DND-41 (cell line): Measurements from ENCODE around the gene MARCKSL1.

ENCODE experiments used
- ATAC-seq: fragments of 200-7000 bp; cut with Tn5 transposase; 3 replicates; pipeline ENCODE4 v1.9.1; 2021; ENCODE audit warnings: low read depth; ENCODE audit not compliant: insufficient read depth
- DNase-seq: peaks from one replicate; pipeline ENCODE4 v3.0.0-alpha.2; 2020
- H2AFZ ChIP-seq: 2 replicates; pipeline ENCODE4 v1.6.0; 2012; ENCODE audit warnings: low read depth, low read length
- H3K27ac ChIP-seq: 2 replicates; pipeline ENCODE4 v1.5.1; 2012; ENCODE audit warnings: low read length, inconsistent platforms
- H3K27me3 ChIP-seq: fragments of 200-600 bp; sonication (generic); 2 replicates; pipeline ENCODE4 v1.6.0; 2012; ENCODE audit warnings: low read length, mild to moderate bottlenecking, inconsistent platforms; ENCODE audit not compliant: insufficient read depth, poor library complexity
- H3K36me3 ChIP-seq: 2 replicates; pipeline ENCODE4 v1.5.1; 2012; ENCODE audit warnings: low read length, inconsistent platforms; ENCODE audit not compliant: insufficient read depth
- H3K4me1 ChIP-seq: 2 replicates; pipeline ENCODE4 v1.5.1; 2012; ENCODE audit warnings: mild to moderate bottlenecking, low read length; ENCODE audit not compliant: insufficient read depth
- H3K4me2 ChIP-seq: 2 replicates; pipeline ENCODE4 v1.6.0; 2012; ENCODE audit warnings: mild to moderate bottlenecking, moderate library complexity, low read length, inconsistent platforms; ENCODE audit not compliant: insufficient read depth
- H3K4me3 ChIP-seq, 2 experiments: fragments of 200-600 bp in 1 of 2; shearing (Covaris generic) in 1 of 2; 2 replicates each; pipeline ENCODE4 v1.5.1; 2012 to 2016; ENCODE audit warnings: inconsistent platforms in 2 of 2, low read length in 2 of 2, mild to moderate bottlenecking in 2 of 2, low read depth in 1 of 2, moderate library complexity in 1 of 2
- H3K79me2 ChIP-seq: 2 replicates; pipeline ENCODE4 v1.6.0; 2012; ENCODE audit warnings: low read length, inconsistent platforms; ENCODE audit not compliant: insufficient read depth
- H3K9ac ChIP-seq: 2 replicates; pipeline ENCODE4 v1.6.0; 2012; ENCODE audit warnings: low read depth, mild to moderate bottlenecking, inconsistent platforms, low read length, moderate library complexity
- H3K9me3 ChIP-seq: 2 replicates; pipeline ENCODE4 v1.5.1; 2012; ENCODE audit warnings: low read length, moderate library complexity, mild to moderate bottlenecking, inconsistent platforms; ENCODE audit not compliant: insufficient read depth, severe bottlenecking
- H4K20me1 ChIP-seq: 2 replicates; pipeline ENCODE4 v1.6.0; 2012; ENCODE audit warnings: low read length; ENCODE audit not compliant: insufficient read depth
- EZH2 ChIP-seq: IDR thresholded peaks from 3 replicates; pipeline ENCODE4 v1.6.1; 2012; ENCODE audit warnings: borderline replicate concordance, low read depth, mild to moderate bottlenecking, moderate library complexity, low read length, inconsistent platforms; ENCODE audit not compliant: severe bottlenecking
- TF ChIP-seq, protein P1 (sequence below): IDR thresholded peaks from 2 replicates; pipeline ENCODE4 v1.5.1; 2012; ENCODE audit warnings: borderline replicate concordance, low read length, moderate library complexity, mild to moderate bottlenecking; ENCODE audit not compliant: poor library complexity, severe bottlenecking; ENCODE audit errors: extremely low read depth

The MARCKSL1 gene

DNA sequence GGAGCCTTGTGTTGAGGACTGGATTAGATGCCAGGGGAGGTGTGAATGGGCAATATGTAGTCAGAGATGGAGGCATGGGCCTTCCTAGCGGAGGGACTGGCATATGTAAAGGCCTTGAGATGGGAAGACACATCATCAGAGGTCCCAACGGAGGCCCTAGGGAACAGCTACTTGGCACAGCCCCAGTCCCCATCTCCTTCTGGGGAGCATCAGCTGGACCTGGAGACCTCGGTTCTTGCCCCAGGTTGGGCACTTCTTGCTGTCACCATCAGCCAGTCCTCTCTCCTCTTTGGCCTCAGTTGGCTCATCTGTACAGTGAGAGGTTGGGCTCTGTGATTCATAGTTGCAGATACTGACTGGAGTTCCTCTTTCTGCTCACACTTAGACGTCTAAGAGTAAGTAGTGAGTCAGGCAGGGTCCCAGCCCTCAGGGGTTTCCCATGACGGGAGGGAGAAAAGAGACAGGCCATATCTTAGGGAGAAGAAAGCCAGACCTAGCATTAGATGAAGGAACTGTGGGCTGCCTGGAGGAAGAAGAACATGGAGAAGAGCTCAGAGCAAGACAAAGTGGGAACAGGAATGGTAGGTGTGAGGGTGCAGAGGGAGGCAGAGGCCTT is 3.4 kb upstream of the MARCKSL1 start:
- no peak overlapping the region for H3K9ac ChIP-seq
- ATAC-seq, result no peak
- H3K9me3 ChIP-seq, result no peaks in the 10 kb centered on the region
- peaks cover 6% of the 10 kb centered on the region for H3K36me3 ChIP-seq
- H3K27ac ChIP-seq, result no peak overlapping the region
- H2AFZ ChIP-seq, result no peak overlapping the region
- no peak for DNase-seq
- no peak for TF ChIP-seq EZH2
- TF ChIP-seq, protein P1, sequence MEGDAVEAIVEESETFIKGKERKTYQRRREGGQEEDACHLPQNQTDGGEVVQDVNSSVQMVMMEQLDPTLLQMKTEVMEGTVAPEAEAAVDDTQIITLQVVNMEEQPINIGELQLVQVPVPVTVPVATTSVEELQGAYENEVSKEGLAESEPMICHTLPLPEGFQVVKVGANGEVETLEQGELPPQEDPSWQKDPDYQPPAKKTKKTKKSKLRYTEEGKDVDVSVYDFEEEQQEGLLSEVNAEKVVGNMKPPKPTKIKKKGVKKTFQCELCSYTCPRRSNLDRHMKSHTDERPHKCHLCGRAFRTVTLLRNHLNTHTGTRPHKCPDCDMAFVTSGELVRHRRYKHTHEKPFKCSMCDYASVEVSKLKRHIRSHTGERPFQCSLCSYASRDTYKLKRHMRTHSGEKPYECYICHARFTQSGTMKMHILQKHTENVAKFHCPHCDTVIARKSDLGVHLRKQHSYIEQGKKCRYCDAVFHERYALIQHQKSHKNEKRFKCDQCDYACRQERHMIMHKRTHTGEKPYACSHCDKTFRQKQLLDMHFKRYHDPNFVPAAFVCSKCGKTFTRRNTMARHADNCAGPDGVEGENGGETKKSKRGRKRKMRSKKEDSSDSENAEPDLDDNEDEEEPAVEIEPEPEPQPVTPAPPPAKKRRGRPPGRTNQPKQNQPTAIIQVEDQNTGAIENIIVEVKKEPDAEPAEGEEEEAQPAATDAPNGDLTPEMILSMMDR, result no peak
- no peaks in the 10 kb centered on the region for H3K27me3 ChIP-seq
- H3K4me2 ChIP-seq, result no peak overlapping the region
- peaks cover 25% of the 10 kb centered on the region for H3K4me1 ChIP-seq
- no peak overlapping the region for H3K4me3 ChIP-seq
- H4K20me1 ChIP-seq, result peaks cover 25% of the 10 kb centered on the region
- H3K79me2 ChIP-seq, result peaks cover 15% of the 10 kb centered on the region

DNA sequence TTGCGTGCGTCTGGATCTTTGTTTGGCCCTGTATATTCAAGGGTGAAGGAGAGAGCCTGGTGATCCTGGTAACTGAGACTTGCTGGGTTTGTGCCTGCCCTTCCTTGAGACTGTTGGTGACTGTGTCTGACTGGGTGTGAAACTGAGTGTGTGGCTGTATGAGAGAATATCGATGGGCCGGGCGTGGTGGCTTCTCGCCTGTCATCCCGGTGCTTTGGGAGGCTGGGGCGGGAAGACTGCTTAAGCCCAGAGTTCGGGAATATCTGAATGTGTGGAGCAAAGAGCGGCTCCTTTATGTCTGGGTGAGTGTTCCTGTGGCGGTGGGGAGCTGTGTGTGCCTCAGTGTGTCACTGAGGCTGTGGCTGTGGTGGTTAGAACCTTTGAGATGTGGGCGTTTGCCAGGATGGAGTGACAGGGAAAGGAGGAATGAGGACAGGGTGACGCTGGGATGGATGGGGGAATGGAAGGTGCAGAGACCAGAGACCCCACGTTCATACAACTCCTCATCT is 2.7 kb upstream of the MARCKSL1 start:
- H4K20me1 ChIP-seq, result peaks cover 33% of the 10 kb centered on the region
- no peaks in the 10 kb centered on the region for H3K9me3 ChIP-seq
- no peak overlapping the region for H3K9ac ChIP-seq
- no peak overlapping the region for H3K27ac ChIP-seq
- H3K79me2 ChIP-seq, result peaks cover 23% of the 10 kb centered on the region
- TF ChIP-seq, protein P1, result no peak
- TF ChIP-seq EZH2, result no peak
- H3K4me1 ChIP-seq, result peaks cover 32% of the 10 kb centered on the region
- peaks cover 14% of the 10 kb centered on the region for H3K36me3 ChIP-seq
- no peak overlapping the region for H3K4me2 ChIP-seq
- ATAC-seq, result no peak
- H3K4me3 ChIP-seq, result no peak overlapping the region
- DNase-seq, result no peak
- H3K27me3 ChIP-seq, result no peaks in the 10 kb centered on the region
- no peak overlapping the region for H2AFZ ChIP-seq

DNA sequence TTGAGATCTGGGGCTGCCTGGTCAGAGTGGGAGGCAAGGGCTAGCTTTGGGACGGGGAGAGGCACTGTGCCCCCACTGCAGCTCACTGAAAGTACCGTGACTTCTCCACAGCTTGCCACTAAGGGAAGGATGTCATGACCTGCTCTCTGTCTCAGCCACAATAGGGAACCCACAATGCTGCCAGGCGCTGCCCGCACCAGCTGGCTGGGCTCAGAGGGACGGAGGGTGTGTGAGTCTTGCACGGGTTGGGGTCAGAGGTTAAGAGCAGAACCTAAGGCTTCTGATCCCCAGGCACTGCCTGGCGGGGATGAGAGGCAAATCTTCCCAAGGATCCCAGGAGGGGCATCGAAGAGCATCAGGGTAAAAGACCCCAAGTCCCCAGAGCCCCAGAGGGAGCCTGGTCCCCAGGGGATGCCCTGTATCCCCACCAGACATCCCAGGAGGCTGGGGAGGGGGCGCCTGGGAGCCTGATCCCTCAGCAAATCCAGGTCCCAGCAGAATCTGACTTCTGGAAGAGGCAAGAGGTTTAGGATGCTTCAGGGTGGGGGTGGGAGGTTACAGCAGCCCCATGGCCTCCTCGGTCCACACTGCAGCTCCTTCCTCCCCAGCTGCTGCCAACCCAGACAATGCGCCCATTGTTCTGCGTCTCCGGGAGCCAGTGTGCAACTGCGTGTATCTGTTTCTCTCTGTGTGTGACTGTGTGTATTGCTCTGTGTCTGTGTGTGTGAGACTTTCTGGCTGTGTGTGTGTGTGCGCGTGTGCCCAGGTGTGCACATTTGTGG is 2.0 kb upstream of the MARCKSL1 start:
- no peak for ATAC-seq
- Histone ChIP-seq H3K9me3 (no peaks in the 10 kb centered on the region), H3K4me1 (peaks cover 39% of the 10 kb centered on the region), H4K20me1 (peaks cover 40% of the 10 kb centered on the region), H3K27ac (no peak overlapping the region), H3K9ac (no peak overlapping the region), H2AFZ (no peak overlapping the region), H3K4me2 (no peak overlapping the region), H3K79me2 (peaks cover 29% of the 10 kb centered on the region), H3K36me3 (peaks cover 20% of the 10 kb centered on the region), H3K4me3 (no peak overlapping the region), H3K27me3 (no peaks in the 10 kb centered on the region)
- no peak for TF ChIP-seq EZH2
- TF ChIP-seq, protein P1, result no peak
- no peak for DNase-seq
